ENCODE data around the gene EME1. TPM values are rescaled to one million over a fixed set of nuclear protein-coding genes. Genes with fewer than 3 reads are reported as not detected.
"Not testable (repeated sequence)": the region's sequence is repeated elsewhere in the genome, so short reads cannot be mapped to it uniquely, and the experiment has no call there.

EME1 gene
- total and polyA plus RNA-seq, 10 of the 15 experiments (the other 5 are each of a cell fraction or from before 2014, with no cell fraction given) = 13.8 to 40.5 (median 22.0) TPM

- FAIRE-seq = peak; percentile 74
Observed at GRCh38 chr17:50333291-50334057, 39.6 kb upstream of the EME1 start.

More at GRCh38 chr17:50333291-50334057, 39.6 kb upstream of the EME1 start:
- BruUV-seq (replicated peaks); H3K36me3 ChIP-seq (ENCODE audit: control insufficient read depth in 2 of 2, insufficient read depth in 2 of 2, low read length in 1 of 2); intact Hi-C loops (cut with micrococcal nuclease; ENCODE audit: unreplicated experiment); H3K27me3 ChIP-seq (replicated peaks in 1 of 2; ENCODE audit: control insufficient read depth in 2 of 2, insufficient read depth in 2 of 2, low read length in 1 of 2); H4K20me1 ChIP-seq (ENCODE audit: control insufficient read depth, insufficient read depth); H3K27ac ChIP-seq (ENCODE audit: control insufficient read depth, insufficient read depth); H3K9me3 ChIP-seq (replicated peaks; ENCODE audit: control insufficient read depth, insufficient read depth, low read length); DNase-seq (ENCODE audit: low read depth, low spot score); H3K79me2 ChIP-seq (ENCODE audit: control insufficient read depth, insufficient read depth, low read length); H2AFZ ChIP-seq (ENCODE audit: control insufficient read depth, low read depth, low read length); H3K4me1 ChIP-seq (ENCODE audit: control insufficient read depth, insufficient read depth, low read length); in situ Hi-C loops (cut with MboI); H3K9ac ChIP-seq (ENCODE audit: control insufficient read depth, insufficient read depth, low read length); H3K4me2 ChIP-seq (ENCODE audit: control insufficient read depth, insufficient read depth); H3K4me3 ChIP-seq: not testable (repeated sequence)
- ATAC-seq = peak; percentile 51
- SMC1A ChIA-PET (ENCODE audit: uncharacterized antibody, unreplicated experiment) = interaction anchor here (0.5 to 2.8 kb wide), 11 partner anchors 8 to 164 kb away, joined by 3 to 15 read pairs (median 3); partner anchors contain the start of gene TMEM92
- POLR2A ChIA-PET = interaction anchor here (0.6 kb wide), 2 partner anchors 35 to 153 kb away, joined by 3 to 7 read pairs; no protein-coding TSS in a partner anchor
- WGBS (ENCODE audit: insufficient coverage, insufficient replicate concordance, low lambda C conversion rate, missing lambda C conversion rate) = 39% methylated on average over 14 of the region's 14 CpGs
- peak; percentile 2 to 44 (median 3); a peak in 2 of 6 replicates for TF ChIP-seq CTCF (IDR thresholded peaks at IDR 0.05 in 2 of 3, conservative IDR thresholded peaks at IDR 0.05 in 1 of 3; ENCODE audit: control insufficient read depth in 2 of 3, extremely low read depth in 1 of 3, insufficient read depth in 1 of 3, low read depth in 3 of 3, low read length in 3 of 3)
- CTCF ChIA-PET = interaction anchor here (0.7 to 8.0 kb wide), 21 partner anchors 8 to 239 kb away, joined by 3 to 72 read pairs (median 5); partner anchors contain the start of genes COL1A1, SGCA, TMEM92 and XYLT2
- RAD21 ChIA-PET (ENCODE audit: unreplicated experiment) = interaction anchor here (0.9 to 3.8 kb wide), 14 partner anchors 16 to 164 kb away, joined by 3 to 17 read pairs (median 4); partner anchors contain the start of genes COL1A1 and TMEM92

Data from GM12878 (cell line).